Glomerular visceral epithelial cell (primary cell): ENCODE data around the gene DBN1.

Source experiments
- DNase-seq: peaks from one replicate; pipeline ENCODE4 v3.0.0-alpha.2; 2016; ENCODE audit errors: extremely low spot score

DBN1 gene

GRCh38 chr5:177443144-177443983, 30.1 kb downstream of the DBN1 start:
- DNase-seq, result no peak

DNA sequence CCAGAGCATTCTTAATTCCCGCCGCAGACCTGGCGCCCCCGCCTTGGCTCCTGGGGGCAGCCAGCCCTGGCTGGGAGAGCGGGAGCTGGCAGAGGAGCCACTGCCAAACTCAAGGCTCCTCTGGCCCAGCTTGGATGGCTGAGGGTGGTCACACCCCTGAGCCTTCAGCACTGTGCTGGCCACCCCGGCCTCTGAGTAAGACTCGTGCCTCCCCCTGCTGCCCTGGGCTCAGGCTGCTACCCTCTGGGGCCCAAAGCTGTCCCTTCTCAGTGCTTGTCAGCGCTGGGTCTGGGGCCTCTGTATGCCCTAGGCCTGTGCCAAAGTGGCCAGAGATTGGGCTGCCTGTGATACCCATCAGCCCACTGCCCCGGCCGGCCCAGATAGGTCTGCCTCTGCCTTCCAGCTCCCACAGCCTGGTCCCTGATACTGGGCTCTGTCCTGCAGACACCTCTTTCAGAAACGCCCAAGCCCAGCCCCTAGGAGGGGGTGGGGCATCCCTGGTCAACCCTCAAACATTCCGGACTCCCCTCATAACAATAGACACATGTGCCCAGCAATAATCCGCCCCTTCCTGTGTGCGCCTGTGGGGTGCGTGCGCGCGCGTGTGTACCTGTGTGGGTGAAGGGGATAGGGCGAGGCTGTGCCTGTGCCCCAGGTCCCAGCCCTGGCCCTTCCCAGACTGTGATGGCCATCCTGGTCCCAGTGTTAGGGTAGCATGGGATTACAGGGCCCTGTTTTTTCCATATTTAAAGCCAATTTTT, 31.2 kb downstream of the DBN1 start:
- no peak for DNase-seq

DNA sequence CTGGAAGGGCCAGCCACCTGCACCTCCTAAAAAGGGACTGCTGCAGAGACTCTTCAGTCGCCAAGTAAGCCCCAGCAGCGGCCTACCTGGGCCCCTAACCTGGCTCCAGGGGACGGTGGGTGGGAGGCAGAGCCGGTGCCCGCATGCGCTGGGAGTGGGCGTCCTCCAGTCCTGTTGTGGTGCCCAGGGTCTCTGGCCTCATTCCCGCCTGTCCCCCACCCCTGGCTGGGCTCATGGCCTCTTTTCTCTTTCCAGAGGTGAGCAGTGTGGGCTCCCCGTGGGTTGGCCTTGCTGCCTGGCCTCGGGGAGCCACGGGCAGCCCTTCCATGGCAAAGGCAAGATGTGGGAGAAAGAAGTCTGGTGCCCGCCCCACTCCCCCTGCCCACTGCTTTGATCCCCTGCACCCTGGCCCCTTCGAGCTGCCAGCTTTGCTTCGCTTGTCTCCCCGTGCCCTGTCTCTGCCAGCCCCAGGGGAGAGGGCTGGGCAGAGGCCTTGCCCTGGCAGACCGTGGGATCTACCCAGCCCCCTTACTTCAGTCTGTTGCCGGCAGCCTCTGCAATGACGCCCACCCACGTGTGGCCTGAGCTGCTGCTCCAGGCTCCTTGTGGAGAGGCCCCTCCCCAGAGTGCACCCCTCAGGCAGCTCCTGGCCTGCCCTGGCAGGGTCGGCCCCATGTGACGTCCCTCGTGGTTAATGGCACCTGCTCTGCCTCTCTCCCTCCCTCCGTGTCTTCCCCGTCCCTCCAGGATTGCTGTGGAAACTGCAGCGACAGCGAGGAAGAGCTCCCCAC, 32.2 kb downstream of the DBN1 start:
- no peak for DNase-seq

GRCh38 chr5:177440211-177440989, 33.0 kb downstream of the DBN1 start:
- no peak for DNase-seq

GRCh38 chr5:177439518-177440053, 33.8 kb downstream of the DBN1 start:
- DNase-seq, result no peak

- DNase-seq, result no peak
Observed at GRCh38 chr5:177438468-177438867, 35.0 kb downstream of the DBN1 start.

- no peak for DNase-seq
Observed at GRCh38 chr5:177437623-177438022, 35.8 kb downstream of the DBN1 start.

DNA sequence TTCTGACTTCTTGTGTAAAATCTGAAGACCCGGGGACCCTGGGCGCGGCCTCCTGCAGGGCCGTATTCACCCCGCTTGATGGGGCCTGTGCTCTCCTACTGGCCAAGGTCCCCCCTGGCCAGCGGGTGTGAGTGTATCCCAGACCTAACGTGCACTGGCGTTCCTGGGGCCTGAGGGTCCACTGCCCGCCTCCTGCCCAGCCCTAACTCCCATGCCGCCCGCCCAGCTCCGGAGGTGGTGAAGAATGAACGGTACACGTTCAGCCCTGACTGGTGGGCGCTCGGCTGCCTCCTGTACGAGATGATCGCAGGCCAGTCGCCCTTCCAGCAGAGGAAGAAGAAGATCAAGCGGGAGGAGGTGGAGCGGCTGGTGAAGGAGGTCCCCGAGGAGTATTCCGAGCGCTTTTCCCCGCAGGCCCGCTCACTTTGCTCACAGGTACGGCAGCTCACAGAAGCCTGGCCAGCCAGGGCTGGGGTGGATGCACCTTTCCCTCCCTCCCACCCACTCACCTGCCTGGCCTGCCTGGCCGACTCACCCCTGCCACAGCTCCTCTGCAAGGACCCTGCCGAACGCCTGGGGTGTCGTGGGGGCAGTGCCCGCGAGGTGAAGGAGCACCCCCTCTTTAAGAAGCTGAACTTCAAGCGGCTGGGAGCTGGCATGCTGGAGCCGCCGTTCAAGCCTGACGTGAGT, 37.4 kb downstream of the DBN1 start:
- DNase-seq, result no peak

GRCh38 chr5:177434942-177435738, 38.3 kb downstream of the DBN1 start:
- DNase-seq, result no peak

- no peak for DNase-seq
Observed at GRCh38 chr5:177434437-177434836, 39.0 kb downstream of the DBN1 start.

GRCh38 chr5:177433658-177434217, 39.7 kb downstream of the DBN1 start:
- DNase-seq, result no peak

- DNase-seq, result no peak
Observed at GRCh38 chr5:177432839-177433657, 40.4 kb downstream of the DBN1 start.

DNA sequence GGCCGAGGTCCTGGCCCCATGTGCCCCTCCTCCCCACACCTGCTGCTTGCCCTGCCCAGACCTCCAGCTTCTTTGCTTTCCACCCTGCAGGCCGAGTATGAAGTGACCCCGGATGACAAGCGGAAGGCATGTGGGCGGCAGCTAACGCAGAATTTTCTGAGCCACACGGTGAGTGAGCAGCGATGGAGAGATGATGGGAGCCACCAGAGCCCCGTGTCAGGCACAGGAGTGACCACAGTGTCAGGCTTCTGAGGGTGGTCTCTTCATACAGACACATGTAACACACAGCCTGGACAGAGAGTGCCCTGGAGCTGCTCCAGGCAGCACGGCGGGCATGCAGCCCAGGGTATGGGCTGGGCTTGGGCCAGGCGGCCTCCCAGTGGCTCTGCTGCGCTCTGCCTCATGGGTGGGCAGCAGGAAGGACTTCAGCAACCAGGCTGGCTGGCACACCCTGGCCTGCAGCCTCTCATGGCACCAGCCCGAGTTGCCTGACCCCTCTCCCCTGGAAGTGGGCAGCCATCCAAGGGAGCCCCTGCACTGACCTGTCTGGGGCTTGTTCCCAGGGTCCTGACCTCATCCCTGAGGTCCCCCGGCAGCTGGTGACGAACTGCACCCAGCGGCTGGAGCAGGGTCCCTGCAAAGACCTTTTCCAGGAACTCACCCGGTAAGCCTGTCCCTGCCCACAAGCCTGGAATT, 41.1 kb downstream of the DBN1 start:
- no peak for DNase-seq

DNA sequence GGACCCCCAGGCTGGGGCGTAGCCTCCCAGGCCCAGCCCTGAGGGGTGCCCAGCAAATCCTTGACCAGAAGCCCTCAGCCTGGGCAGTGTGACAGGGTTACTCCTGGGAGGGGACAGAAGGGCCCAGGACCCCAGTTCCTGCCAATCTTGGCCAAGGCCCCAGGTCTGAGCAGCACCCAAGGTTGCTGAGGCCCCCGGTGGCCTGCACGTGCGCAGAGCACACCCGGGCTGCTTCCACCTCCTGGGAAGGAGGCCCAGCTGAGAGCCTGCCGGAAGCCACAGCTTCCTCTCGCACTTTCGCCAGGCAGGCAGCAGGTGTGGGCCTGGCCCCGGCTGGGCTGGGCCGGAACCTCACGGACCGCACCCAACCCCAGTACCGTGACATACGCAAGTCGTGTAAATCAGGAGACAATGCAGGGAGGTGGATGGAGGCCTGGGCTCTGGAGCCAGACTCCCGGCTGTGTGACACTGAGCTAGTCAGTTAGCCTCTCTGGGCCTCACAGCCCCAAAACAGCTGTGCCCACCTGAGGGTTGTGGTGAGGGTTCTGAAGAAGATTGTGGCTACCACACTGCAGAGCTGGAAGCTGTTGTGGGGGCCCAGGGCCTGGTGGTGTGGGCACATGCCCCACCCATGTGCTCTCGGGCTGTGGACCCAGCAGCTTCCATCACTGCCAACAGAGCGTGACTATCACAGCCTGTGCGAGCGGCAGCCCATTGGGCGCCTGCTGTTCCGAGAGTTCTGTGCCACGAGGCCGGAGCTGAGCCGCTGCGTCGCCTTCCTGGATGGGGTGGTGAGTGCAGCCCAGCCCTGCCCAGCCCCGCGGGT, 41.9 kb downstream of the DBN1 start:
- no peak for DNase-seq

DNA sequence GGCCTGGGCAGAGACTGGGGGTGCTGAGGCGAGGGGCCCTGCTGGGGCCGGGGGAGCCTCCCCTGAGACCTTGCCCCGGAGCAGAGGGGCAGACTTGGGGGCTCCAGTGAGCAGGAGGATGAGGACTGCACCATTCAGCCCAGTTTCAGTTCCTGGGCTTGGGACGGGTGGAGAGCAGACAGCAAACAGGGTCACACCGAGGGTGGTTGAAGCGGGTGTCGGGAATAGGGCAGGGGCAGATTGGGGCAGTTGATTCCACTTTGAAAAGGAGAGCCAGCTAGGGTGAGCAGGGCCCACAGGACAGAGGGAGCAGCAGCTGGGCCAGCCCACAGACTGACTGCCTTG, 42.5 kb downstream of the DBN1 start:
- DNase-seq, result no peak

DNA sequence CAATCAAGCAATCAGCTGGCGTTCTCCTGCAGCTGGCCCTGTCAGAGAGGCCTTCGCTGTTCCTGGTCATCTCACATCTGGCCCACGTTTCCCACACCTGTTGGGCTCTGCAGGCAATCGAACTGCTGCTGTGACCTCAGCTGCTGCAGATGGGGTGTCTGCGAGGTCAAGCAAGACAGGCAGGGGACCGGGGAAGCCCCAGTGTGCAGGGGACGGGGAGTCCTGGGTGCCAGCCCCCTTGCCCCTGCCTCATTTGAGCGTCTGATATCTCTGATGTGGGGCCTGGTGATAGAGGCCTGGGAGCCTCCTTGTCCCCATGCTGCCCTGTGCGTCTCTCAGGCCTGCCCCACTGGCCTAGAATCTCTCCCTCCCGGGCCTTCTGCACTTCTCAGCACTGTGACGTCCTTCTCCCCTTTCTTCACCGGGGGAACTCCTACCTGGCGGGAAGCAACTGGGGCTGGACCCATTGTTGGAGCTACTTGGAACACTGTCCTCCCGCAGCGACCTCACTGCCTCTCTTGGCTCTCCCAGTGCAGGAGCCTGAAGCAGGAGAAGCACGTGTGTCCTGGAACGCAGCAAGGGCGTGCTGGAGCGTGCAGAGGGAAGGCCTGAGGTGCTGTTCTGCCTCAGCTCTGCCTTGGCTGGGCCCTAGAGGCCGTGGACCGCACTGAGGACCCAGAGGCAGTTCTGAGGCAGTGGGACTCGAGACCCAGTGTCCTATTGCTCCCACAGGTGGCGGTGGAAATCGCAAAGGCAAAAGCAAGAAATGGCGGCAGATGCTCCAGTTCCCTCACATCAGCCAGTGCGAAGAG, 43.1 kb downstream of the DBN1 start:
- DNase-seq, result no peak
